ENCODE measurements around the gene CTNNA2.

- TF ChIP-seq CTCF (IDR thresholded peaks at IDR 0.05) (no peak), ZFX (IDR thresholded peaks at IDR 0.05; ENCODE audit: borderline replicate concordance) (no peak)
Observed at GRCh38 chr2:80148906-80149305, 636.1 kb downstream of the CTNNA2 start.

Measured in 22Rv1 (cell line).